Retinal pigment epithelial cell (primary cell): Measurements from ENCODE around the gene KDM4F.
A peak's percentile ranks its signal among the peaks of the same experiment; 100 is the strongest.

Experiments
- DNase-seq: peaks from one replicate; pipeline ENCODE4 v3.0.0-alpha.2; 2010; ENCODE audit warnings: low read depth
- H3K4me3 ChIP-seq: 2 replicates; pipeline ENCODE4 v1.5.1; 2011; ENCODE audit warnings: mild to moderate bottlenecking, low read length, control low read depth, moderate library complexity
- CTCF ChIP-seq: conservative IDR thresholded peaks from 2 replicates; pipeline ENCODE4 v1.5.1; 2011; ENCODE audit warnings: low read depth, low read length, control low read depth, inconsistent platforms

Gene KDM4F

DNA sequence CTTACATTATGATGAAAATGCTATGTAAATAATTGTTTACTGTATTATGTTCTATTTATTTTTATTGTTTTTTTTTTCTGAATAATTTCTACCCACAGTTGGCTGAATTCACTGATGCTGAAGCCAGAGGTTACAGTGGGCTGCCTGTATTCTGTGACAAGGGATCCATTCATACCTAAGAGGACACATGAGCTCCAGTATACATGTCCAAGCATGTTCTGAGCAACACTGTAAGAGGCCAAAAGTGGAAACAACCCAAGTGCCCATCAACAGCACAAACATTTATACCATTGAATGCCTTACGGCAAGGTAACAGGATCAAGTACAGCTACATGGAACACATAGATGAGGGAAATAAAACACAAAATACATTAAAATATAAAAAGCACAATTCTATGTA is 16.1 kb downstream of the KDM4F start:
- DNase-seq = no peak
- no peak for TF ChIP-seq CTCF
- H3K4me3 ChIP-seq = no peak overlapping the region

- no peak for TF ChIP-seq CTCF
- H3K4me3 ChIP-seq = peak within 1 kb of the TSS; percentile 59
- DNase-seq = no peak
These were observed 17.5 kb downstream of the KDM4F start, which contains the start of gene SRSF8 for GRCh38 chr11:95066716-95067038. TSS of gene SRSF8 (plus strand) at chr11:95066919. CDS start at chr11:95067227, 308 bp downstream.

DNA sequence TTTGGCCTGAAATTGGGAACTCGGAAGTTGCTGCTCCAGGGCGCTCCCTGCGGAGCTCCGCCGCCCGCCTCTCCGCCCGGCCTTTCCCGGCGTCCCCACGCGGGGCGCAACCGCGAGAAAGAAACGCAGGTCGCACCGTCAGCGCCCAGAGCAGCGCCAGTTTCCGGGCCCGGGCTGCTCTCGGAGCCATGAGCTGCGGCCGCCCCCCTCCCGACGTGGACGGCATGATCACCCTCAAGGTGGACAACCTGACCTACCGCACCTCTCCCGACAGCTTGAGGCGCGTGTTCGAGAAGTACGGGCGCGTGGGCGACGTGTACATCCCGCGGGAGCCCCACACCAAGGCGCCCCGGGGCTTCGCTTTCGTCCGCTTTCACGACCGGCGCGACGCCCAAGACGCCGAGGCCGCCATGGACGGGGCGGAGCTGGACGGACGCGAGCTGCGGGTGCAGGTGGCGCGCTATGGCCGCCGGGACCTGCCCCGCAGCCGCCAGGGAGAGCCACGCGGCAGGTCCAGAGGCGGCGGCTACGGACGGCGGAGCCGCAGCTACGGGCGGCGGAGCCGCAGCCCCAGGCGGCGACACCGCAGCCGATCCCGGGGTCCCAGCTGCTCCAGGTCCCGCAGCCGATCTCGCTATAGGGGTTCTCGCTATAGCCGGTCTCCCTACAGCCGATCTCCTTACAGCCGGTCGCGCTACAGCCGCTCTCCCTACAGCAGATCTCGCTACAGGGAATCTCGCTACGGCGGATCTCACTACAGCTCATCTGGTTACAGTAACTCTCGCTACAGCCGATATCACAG is 18.0 kb downstream of the KDM4F start:
- peak; percentile 57 for TF ChIP-seq CTCF
- H3K4me3 ChIP-seq = peak overlapping the region; percentile 59
- DNase-seq = peak; percentile 31

DNA sequence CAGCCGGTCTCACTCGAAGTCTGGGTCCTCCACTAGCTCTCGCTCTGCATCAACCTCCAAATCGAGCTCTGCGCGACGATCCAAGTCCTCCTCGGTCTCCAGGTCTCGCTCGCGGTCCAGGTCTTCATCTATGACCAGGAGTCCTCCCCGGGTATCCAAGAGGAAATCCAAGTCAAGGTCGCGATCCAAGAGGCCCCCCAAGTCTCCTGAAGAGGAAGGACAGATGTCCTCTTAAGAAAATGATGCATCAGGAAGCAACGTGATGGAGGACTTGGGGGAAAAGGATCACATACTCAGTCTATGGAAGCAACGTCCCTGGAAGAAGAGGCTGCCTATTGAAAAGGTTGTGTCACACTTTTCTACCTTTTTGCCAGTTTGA is 18.6 kb downstream of the KDM4F start:
- no peak for DNase-seq
- H3K4me3 ChIP-seq = peak overlapping the region; percentile 59
- TF ChIP-seq CTCF = no peak

DNA sequence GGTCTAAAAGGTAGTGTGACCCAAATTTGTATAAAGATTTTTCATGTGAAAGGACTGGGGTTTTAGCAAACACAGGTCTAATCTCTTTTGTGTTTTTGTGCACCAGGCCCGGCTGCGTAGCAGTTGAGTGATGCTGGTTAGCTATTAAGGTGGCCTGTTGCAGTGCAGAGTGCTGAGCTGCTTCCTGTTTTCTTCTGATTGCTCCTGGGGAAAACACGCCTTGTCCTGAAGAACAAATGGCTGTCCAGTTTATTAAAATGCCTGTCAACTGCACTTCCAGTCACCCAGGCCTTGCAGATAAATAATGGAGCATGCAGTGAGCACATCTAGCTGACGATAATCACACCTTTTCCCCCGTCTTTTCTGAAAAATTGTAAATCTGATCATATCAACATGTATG is 19.3 kb downstream of the KDM4F start:
- peak; percentile 95 for DNase-seq
- no peak for TF ChIP-seq CTCF
- H3K4me3 ChIP-seq = peak overlapping the region; percentile 59

DNA sequence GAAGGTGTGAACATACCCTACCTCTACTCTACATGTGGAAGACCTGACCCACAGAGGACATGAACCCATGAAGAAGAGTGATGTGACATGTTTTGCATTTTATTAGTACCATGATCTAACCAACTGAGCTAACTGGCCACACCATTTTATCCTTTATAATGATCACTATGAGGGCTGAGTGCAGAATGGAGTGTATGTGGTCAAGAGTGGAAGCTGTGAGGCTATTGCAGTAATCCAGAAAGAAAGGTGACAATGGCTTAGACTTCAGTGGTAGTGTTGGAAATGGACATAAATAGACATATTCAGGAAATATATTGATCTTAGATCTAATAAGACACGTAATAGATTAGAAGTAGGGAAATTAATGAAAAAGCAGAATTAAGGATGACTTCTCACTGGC is 21.2 kb downstream of the KDM4F start:
- TF ChIP-seq CTCF = no peak
- no peak for DNase-seq
- no peak overlapping the region for H3K4me3 ChIP-seq

DNA sequence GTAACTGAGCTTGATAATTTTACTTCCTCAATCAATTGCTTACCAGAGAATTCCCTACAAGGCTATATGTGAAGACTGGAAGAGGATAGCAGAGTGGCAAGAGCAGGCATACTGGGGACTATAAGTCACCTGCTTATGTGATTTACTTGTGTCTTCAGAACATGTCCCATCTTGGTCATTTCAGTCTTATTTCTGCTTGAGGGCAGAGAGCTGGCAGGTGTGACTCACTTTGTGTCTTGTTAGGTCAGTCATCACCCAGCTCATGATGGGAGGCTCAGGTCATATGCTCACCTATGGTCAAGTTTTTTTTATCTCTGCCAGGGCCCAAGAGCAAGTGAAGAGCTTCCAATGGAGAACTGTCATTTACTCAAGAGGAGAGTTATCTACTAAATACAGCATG is 23.7 kb downstream of the KDM4F start:
- no peak overlapping the region for H3K4me3 ChIP-seq
- DNase-seq = no peak
- TF ChIP-seq CTCF = no peak
